Activated CD8-positive, alpha-beta T cell treated with anti-CD3 and anti-CD28 coated beads for 36 hours (primary cell): ENCODE results near the gene NSG2. TPM values are rescaled to one million over a fixed set of nuclear protein-coding genes. Genes with fewer than 3 reads are reported as not detected.

Experiments
- ATAC-seq: fragments of 200-7000 bp; cut with Tn5 transposase; one replicate; pipeline ENCODE4 v1.10.0; 2021; ENCODE audit warnings: mild to moderate bottlenecking, moderate library complexity
- CTCF ChIA-PET: fragments of 350-600 bp; sonication (Branson Sonifier 250); formaldehyde crosslinking; loops from one replicate; lab custom pipeline; 2021; ENCODE audit warnings: antibody characterized with exemption; lab: Charles Lee
- POLR2A ChIA-PET: fragments of 350-600 bp; sonication (Branson Sonifier 250); formaldehyde crosslinking; loops from one replicate; lab custom pipeline; 2021; ENCODE audit warnings: antibody characterized with exemption; lab: Charles Lee
- DNase-seq: peaks from one replicate; pipeline ENCODE4 v3.0.0-alpha.2; 2020
- H3K27ac Mint-ChIP-seq: one replicate; pipeline ENCODE4 v1.8.0; 2021; ENCODE audit warnings: mild to moderate bottlenecking, mixed read lengths
- H3K27me3 Mint-ChIP-seq: one replicate; pipeline ENCODE4 v1.8.0; 2021; ENCODE audit warnings: mixed read lengths
- H3K36me3 Mint-ChIP-seq: one replicate; pipeline ENCODE4 v1.8.0; 2021; ENCODE audit warnings: low read depth, mixed read lengths
- H3K4me1 Mint-ChIP-seq: one replicate; pipeline ENCODE4 v1.8.0; 2021; ENCODE audit warnings: low read depth, mixed read lengths
- H3K4me3 Mint-ChIP-seq: one replicate; pipeline ENCODE4 v1.8.0; 2021; ENCODE audit warnings: mild to moderate bottlenecking, moderate library complexity, mixed read lengths
- H3K9me3 Mint-ChIP-seq: one replicate; pipeline ENCODE4 v1.8.0; 2021; ENCODE audit warnings: mixed read lengths
- intact Hi-C: fragments of 100-400 bp; cut with micrococcal nuclease; formaldehyde crosslinking; loops from one replicate; pipeline ENCODE4 v1.10.0; 2022
- total RNA-seq, 2 experiments: library from RNA; stranded (reverse); gene quantifications; one replicate each; pipeline ENCODE4 v1.2.3, GENCODE V29; 2021
- TF ChIP-seq, protein P1 (sequence below): fragments of 200-600 bp; IDR thresholded peaks from one replicate; pipeline ENCODE4 v1.8.0; 2022; ENCODE audit warnings: antibody characterized with exemption, mild to moderate bottlenecking

NSG2 gene
- total RNA-seq, 2 experiments from 2014 or later, result not detected

DNA sequence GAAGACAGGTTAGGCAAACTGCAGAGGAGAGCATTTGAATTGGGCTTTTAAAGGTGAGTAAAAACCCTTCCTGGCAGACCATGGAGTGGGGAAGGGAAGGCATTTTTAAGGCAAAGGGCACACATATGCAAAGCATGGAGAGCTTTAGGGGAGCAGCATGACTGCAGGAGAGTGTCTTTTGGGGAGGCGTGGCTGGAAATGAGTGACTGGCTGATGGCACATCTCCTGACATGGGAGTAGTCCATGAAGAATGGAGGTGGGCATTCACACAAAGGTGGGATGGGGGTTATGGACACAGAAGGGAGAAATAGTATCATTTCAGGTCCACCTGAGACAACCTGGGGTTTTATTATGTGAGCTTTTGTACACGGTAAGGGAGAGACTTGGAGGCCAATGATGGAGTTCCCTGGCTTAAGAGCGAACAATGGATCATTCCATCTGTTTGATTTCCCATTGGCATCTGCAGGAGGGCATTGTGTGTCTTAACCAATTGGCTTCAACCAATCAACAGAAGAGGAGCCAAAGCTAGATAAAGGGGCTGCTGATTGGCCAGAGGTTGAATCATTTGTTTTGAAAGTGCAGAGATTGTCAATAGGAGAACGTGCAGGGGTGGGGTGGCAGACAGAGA, 2.1 kb downstream of the NSG2 start:
- ChIA-PET CTCF (interaction anchor here (1.3 kb wide), 1 partner anchor 264 kb away, joined by 3 read pairs; no protein-coding TSS in a partner anchor), POLR2A (no interaction called here)
- ATAC-seq, result no peak
- Mint-ChIP-seq H3K27ac (no peak overlapping the region), H3K4me3 (no peak overlapping the region), H3K27me3 (peaks cover 16% of the 10 kb centered on the region), H3K4me1 (no peaks in the 10 kb centered on the region), H3K9me3 (no peaks in the 10 kb centered on the region), H3K36me3 (no peaks in the 10 kb centered on the region)
- TF ChIP-seq, protein P1, sequence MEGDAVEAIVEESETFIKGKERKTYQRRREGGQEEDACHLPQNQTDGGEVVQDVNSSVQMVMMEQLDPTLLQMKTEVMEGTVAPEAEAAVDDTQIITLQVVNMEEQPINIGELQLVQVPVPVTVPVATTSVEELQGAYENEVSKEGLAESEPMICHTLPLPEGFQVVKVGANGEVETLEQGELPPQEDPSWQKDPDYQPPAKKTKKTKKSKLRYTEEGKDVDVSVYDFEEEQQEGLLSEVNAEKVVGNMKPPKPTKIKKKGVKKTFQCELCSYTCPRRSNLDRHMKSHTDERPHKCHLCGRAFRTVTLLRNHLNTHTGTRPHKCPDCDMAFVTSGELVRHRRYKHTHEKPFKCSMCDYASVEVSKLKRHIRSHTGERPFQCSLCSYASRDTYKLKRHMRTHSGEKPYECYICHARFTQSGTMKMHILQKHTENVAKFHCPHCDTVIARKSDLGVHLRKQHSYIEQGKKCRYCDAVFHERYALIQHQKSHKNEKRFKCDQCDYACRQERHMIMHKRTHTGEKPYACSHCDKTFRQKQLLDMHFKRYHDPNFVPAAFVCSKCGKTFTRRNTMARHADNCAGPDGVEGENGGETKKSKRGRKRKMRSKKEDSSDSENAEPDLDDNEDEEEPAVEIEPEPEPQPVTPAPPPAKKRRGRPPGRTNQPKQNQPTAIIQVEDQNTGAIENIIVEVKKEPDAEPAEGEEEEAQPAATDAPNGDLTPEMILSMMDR, result no peak
- intact Hi-C loops, result no loop called here
- DNase-seq, result no peak

DNA sequence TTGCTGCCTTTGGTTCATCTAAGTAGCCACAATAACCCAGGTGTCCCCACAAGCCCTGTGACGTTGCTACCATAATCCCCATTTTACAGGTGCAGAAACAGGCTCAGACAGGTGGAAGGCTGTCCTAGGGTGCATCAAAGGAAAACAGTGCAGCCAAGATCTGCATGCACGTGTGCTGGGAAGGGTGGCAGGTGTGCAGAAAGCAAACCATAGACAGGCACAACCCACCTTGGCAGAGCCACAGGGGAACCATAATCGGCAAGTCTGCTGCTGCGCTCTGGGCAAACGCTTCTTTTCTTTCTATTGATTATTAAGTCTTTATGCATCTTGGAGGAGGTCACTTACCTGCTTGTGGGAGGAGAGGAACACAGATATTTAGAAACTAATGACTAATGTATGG, 7.1 kb downstream of the NSG2 start:
- Mint-ChIP-seq H3K27ac (no peak overlapping the region), H3K4me3 (no peak overlapping the region), H3K27me3 (peaks cover 5% of the 10 kb centered on the region), H3K36me3 (no peaks in the 10 kb centered on the region), H3K4me1 (no peaks in the 10 kb centered on the region), H3K9me3 (no peaks in the 10 kb centered on the region)
- intact Hi-C loops, result no loop called here
- POLR2A ChIA-PET, result no interaction called here
- CTCF ChIA-PET, result interaction anchor here (1.4 kb wide), 1 partner anchor 259 kb away, joined by 3 read pairs; no protein-coding TSS in a partner anchor
- no peak for DNase-seq
- TF ChIP-seq, protein P1, result no peak
- ATAC-seq, result no peak

DNA sequence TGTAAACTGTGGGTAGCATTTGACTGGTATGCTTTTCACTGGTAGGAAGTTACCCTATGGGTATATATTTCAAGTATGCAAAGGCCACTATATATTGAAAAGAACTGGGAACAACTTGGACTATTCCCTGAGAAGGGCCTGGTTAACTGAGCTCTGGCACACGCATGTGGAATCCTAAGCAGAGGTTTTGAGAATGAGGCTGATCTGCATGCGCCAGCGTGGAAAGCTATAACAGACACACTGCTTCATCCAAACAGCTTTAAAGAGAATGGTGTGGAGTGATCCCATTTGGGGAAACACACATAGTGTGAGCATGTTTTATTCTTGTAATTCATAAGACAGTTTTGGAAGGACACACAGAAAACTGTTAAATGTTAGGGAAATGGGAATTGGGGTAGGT, 8.4 kb downstream of the NSG2 start:
- Mint-ChIP-seq H3K4me1 (no peaks in the 10 kb centered on the region), H3K27ac (no peak overlapping the region), H3K36me3 (no peaks in the 10 kb centered on the region), H3K4me3 (no peak overlapping the region), H3K27me3 (peaks cover 8% of the 10 kb centered on the region), H3K9me3 (no peaks in the 10 kb centered on the region)
- ChIA-PET CTCF (no interaction called here), POLR2A (no interaction called here)
- intact Hi-C loops, result no loop called here
- TF ChIP-seq, protein P1, result no peak
- DNase-seq, result no peak
- ATAC-seq, result no peak

DNA sequence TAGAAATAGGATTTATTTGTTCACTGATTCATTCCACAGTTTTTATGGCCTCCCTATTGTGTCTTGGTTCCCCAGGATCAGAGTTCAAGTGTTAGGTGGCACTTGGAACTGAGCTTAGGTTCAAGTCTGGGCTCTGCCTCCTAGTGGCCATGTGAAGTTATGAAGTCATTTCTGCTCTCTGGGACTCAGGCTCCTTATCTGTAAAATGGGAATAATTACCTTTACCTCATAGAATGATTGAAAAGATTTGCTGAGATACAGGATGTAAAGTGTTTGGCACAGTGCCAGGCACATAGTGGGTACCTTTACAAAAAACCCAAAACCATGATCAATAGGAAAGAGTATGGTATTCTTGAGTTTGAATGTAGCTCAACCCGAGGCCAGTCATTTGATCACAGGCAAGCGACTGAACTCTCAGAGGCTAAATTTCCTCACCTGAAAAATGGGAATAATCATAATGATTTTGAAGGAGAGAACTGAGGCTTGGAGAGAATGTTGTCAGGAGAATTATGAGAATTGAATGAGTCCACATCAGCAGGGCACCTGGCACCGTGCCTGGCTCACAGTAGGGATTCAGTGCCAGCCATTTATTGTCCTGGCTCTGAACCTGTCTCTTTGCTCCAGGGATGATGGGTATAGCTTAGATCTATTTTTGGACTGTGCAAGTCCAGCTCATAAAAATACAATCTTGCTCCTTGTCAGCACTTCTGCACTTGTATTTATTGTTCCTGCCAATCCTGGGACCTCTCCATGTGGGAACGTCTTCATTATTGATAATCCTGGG, 10.8 kb downstream of the NSG2 start:
- no peaks in the 10 kb centered on the region for H3K36me3 Mint-ChIP-seq
- no peak overlapping the region for H3K4me3 Mint-ChIP-seq
- CTCF ChIA-PET, result interaction anchor here (1.0 to 1.5 kb wide), 3 partner anchors 15 to 256 kb away, joined by 3 to 4 read pairs (median 3); no protein-coding TSS in a partner anchor
- no peak overlapping the region for H3K27ac Mint-ChIP-seq
- peaks cover 9% of the 10 kb centered on the region for H3K27me3 Mint-ChIP-seq
- intact Hi-C loops, result no loop called here
- no peaks in the 10 kb centered on the region for H3K4me1 Mint-ChIP-seq
- TF ChIP-seq, protein P1, result no peak
- no peak for ATAC-seq
- POLR2A ChIA-PET, result no interaction called here
- no peaks in the 10 kb centered on the region for H3K9me3 Mint-ChIP-seq
- no peak for DNase-seq

DNA sequence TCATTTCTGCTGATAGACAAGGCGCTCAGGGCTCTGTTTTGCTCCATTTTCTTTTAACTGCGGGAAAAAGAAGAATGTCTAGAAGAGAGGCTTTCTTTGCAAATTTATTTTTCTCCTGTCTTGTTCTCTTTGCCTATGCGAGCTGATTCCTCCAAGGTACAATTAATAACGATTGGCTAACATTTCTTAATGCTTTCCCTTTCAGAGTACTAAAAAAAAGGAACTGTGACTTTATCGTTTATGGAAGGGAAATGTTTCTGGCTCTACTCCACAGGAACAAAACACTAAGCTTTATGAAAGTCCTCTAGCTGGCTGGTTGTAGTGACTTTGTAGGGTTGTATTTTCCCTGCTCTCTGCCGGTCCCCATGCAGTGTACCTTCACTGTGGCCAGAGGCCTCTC, 11.7 kb downstream of the NSG2 start:
- ChIA-PET POLR2A (no interaction called here), CTCF (no interaction called here)
- intact Hi-C loops, result no loop called here
- DNase-seq, result no peak
- Mint-ChIP-seq H3K36me3 (no peaks in the 10 kb centered on the region), H3K9me3 (no peaks in the 10 kb centered on the region), H3K4me1 (no peaks in the 10 kb centered on the region), H3K27me3 (peaks cover 11% of the 10 kb centered on the region), H3K4me3 (no peak overlapping the region), H3K27ac (no peak overlapping the region)
- TF ChIP-seq, protein P1, result no peak
- ATAC-seq, result no peak
